SH-SY5Y (cell line): ENCODE measurements around the gene CDK19.

ENCODE experiments used
- GATA2 ChIP-seq: IDR thresholded peaks from 2 replicates; pipeline ENCODE4 v1.6.1; 2011; ENCODE audit warnings: mild to moderate bottlenecking, low read depth, low read length
- GATA3 ChIP-seq: IDR thresholded peaks from 2 replicates; pipeline ENCODE4 v1.6.1; 2011; ENCODE audit warnings: low read depth, mild to moderate bottlenecking, low read length, moderate library complexity

DNA sequence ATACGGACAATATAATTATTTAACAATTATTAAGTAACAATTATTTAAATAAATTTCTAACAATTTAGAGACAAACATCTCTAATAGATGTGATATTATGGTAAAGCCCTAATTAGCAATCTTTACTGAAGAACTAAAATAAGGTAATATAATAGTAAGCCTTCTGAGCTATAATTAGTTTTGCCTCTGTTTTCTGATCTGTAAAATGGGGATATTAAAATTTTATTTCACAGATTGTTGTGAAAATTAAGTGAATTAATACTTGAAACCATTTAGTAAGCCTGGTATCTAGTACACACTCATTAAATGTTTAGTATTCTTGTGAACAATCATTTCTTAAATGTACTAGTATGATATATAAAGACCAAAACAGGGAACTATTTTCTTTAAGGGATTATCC is 70.3 kb downstream of the CDK19 start:
- no peak for TF ChIP-seq GATA2
- no peak for TF ChIP-seq GATA3
